ENCODE data around the gene TMEM117.

Gene TMEM117

DNA sequence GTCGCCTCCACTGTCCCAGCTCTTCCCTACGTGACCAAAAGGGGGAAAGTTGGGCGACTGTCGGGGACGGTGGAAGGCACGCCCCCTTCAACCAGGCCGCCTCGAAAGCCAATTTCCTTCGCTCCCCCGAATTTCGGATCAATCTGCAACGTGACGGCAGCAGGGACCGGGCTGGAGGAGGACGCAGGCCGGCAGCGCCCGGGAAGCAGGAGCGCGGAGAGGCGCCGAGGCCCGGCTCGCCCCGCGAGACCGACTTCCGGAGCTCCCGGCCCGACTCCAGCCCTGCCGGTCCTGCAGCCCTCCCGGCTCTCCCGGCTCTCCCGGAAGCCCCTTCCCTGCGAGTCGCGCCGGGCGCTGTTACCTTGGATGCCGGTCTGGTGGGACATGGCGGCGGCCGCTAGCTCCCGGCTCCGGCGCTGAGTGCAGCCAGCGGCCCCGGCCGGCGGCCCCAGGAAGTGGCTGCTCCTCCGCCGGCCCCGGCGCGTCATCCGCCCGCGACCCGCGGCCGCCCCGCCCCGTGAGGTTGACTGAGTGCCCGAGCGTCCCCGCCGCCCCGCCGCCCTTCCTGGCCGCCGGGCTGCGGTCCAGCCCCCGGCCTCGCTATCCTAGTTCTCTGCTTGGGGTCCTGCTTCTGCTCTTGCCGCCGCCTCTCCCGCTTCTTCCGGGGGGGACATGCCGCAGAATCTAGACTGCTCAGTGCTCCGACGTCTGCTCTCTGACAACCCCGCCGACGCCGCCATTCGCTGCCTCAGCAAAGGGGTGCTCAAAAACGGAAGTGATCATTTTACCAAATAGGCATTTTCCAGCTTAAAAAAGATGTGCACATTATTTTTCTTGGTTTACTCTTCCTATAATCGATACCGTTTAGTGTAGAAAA is 29.8 kb upstream of the TMEM117 start, which contains the start of gene TWF1 (continued):
- TF ChIP-seq ZNF423 (tag by site-specific recombination; IDR thresholded peaks at IDR 0.05) (no peak), SALL2 (tag by site-specific recombination; IDR thresholded peaks at IDR 0.05; ENCODE audit: borderline replicate concordance) (no peak), ZFP37 (tag by site-specific recombination; IDR thresholded peaks at IDR 0.05) (no peak), ZNF530 (tag by site-specific recombination; IDR thresholded peaks at IDR 0.05; ENCODE audit: low read depth) (no peak), EGR2 (tag by site-specific recombination; IDR thresholded peaks at IDR 0.05; ENCODE audit: low read depth) (no peak), KLF10 (tag by site-specific recombination; IDR thresholded peaks at IDR 0.05) (0 out of 2 replicates have a peak, but pooled peaks have one; percentile 26), KLF7 (tag by site-specific recombination; IDR thresholded peaks at IDR 0.05; ENCODE audit: borderline replicate concordance) (0 out of 2 replicates have a peak, but pooled peaks have one; percentile 47), ZNF350 (tag by site-specific recombination; IDR thresholded peaks at IDR 0.05) (no peak), ZNF394 (tag by site-specific recombination; IDR thresholded peaks at IDR 0.05; ENCODE audit: borderline replicate concordance) (no peak; the same call in 1 of the 2 replicates), ZIC2 (tag by site-specific recombination; IDR thresholded peaks at IDR 0.05) (no peak), ZNF174 (tag by site-specific recombination; IDR thresholded peaks at IDR 0.05) (no peak), ZNF561 (tag by site-specific recombination; IDR thresholded peaks at IDR 0.05; ENCODE audit: borderline replicate concordance) (no peak; the same call in 1 of the 2 replicates), GLIS1 (tag by site-specific recombination; IDR thresholded peaks at IDR 0.05) (peak; percentile 86), ZNF791 (tag by site-specific recombination; IDR thresholded peaks at IDR 0.05) (no peak), KLF17 (tag by site-specific recombination; IDR thresholded peaks at IDR 0.05) (no peak), ZNF707 (tag by site-specific recombination; IDR thresholded peaks at IDR 0.05) (no peak), ZNF169 (tag by site-specific recombination; IDR thresholded peaks at IDR 0.05) (no peak), ZNF529 (tag by site-specific recombination; IDR thresholded peaks at IDR 0.05; ENCODE audit: insufficient replicate concordance) (no peak), ZNF600 (tag by site-specific recombination; IDR thresholded peaks at IDR 0.05) (peak; percentile 67; the same call in 1 of the 2 replicates), ZSCAN23 (tag by site-specific recombination; IDR thresholded peaks at IDR 0.05) (no peak), ZNF146 (tag by site-specific recombination; IDR thresholded peaks at IDR 0.05) (no peak), WT1 (tag by site-specific recombination; IDR thresholded peaks at IDR 0.05) (no peak), ZNF785 (tag by site-specific recombination; IDR thresholded peaks at IDR 0.05) (no peak), ZNF37A (tag by site-specific recombination; IDR thresholded peaks at IDR 0.05) (no peak), HOXC10 (CRISPR knock-in tag; IDR thresholded peaks at IDR 0.05) (no peak), ZNF670 (tag by site-specific recombination; IDR thresholded peaks at IDR 0.05; ENCODE audit: low read depth) (no peak), ZNF548 (tag by site-specific recombination; IDR thresholded peaks at IDR 0.05) (no peak), YY2 (tag by site-specific recombination; IDR thresholded peaks at IDR 0.05) (peak; percentile 63; the same call in 1 of the 2 replicates), ZNF433 (tag by site-specific recombination; IDR thresholded peaks at IDR 0.05; ENCODE audit: low read depth) (no peak)
- TF ChIP-seq, protein P1, sequence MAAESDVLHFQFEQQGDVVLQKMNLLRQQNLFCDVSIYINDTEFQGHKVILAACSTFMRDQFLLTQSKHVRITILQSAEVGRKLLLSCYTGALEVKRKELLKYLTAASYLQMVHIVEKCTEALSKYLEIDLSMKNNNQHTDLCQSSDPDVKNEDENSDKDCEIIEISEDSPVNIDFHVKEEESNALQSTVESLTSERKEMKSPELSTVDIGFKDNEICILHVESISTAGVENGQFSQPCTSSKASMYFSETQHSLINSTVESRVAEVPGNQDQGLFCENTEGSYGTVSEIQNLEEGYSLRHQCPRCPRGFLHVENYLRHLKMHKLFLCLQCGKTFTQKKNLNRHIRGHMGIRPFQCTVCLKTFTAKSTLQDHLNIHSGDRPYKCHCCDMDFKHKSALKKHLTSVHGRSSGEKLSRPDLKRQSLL (tag by site-specific recombination; IDR thresholded peaks at IDR 0.05): peak; percentile 39; the same call in 1 of the 2 replicates
- TF ChIP-seq, protein P2, sequence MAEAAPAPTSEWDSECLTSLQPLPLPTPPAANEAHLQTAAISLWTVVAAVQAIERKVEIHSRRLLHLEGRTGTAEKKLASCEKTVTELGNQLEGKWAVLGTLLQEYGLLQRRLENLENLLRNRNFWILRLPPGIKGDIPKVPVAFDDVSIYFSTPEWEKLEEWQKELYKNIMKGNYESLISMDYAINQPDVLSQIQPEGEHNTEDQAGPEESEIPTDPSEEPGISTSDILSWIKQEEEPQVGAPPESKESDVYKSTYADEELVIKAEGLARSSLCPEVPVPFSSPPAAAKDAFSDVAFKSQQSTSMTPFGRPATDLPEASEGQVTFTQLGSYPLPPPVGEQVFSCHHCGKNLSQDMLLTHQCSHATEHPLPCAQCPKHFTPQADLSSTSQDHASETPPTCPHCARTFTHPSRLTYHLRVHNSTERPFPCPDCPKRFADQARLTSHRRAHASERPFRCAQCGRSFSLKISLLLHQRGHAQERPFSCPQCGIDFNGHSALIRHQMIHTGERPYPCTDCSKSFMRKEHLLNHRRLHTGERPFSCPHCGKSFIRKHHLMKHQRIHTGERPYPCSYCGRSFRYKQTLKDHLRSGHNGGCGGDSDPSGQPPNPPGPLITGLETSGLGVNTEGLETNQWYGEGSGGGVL (tag by site-specific recombination; IDR thresholded peaks at IDR 0.05): no peak; the same call in 1 of the 2 replicates
- TF ChIP-seq, protein P3, sequence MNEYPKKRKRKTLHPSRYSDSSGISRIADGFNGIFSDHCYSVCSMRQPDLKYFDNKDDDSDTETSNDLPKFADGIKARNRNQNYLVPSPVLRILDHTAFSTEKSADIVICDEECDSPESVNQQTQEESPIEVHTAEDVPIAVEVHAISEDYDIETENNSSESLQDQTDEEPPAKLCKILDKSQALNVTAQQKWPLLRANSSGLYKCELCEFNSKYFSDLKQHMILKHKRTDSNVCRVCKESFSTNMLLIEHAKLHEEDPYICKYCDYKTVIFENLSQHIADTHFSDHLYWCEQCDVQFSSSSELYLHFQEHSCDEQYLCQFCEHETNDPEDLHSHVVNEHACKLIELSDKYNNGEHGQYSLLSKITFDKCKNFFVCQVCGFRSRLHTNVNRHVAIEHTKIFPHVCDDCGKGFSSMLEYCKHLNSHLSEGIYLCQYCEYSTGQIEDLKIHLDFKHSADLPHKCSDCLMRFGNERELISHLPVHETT (tag by site-specific recombination; IDR thresholded peaks at IDR 0.05): no peak
- TF ChIP-seq, protein P4, sequence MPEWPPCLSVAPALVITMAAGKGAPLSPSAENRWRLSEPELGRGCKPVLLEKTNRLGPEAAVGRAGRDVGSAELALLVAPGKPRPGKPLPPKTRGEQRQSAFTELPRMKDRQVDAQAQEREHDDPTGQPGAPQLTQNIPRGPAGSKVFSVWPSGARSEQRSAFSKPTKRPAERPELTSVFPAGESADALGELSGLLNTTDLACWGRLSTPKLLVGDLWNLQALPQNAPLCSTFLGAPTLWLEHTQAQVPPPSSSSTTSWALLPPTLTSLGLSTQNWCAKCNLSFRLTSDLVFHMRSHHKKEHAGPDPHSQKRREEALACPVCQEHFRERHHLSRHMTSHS (tag by site-specific recombination; IDR thresholded peaks at IDR 0.05): no peak
- TF ChIP-seq, protein P5, sequence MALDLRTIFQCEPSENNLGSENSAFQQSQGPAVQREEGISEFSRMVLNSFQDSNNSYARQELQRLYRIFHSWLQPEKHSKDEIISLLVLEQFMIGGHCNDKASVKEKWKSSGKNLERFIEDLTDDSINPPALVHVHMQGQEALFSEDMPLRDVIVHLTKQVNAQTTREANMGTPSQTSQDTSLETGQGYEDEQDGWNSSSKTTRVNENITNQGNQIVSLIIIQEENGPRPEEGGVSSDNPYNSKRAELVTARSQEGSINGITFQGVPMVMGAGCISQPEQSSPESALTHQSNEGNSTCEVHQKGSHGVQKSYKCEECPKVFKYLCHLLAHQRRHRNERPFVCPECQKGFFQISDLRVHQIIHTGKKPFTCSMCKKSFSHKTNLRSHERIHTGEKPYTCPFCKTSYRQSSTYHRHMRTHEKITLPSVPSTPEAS (tag by site-specific recombination; IDR thresholded peaks at IDR 0.05): no peak
